Activated naive CD4-positive, alpha-beta T cell treated with anti-CD3 and anti-CD28 coated beads, Interleukin-2, amount 50 U/mL, for 72 hours (primary cell): ENCODE measurements around the gene GRIK3. TPM values are rescaled to one million over a fixed set of nuclear protein-coding genes. Genes with fewer than 3 reads are reported as not detected.
"Not testable (repeated sequence)": the region's sequence is repeated elsewhere in the genome, so short reads cannot be mapped to it uniquely, and the experiment has no call there.

Source experiments
- ATAC-seq, 2 donors: fragments of 150-1000 bp; cut with Tn5 transposase; 2 replicates each; pipeline ENCODE4 v1.10.0; 2021; ENCODE audit warnings: mild to moderate bottlenecking in 2 of 2, moderate library complexity in 2 of 2
- DNase-seq, 2 donors: peaks; one replicate each; pipeline ENCODE4 v3.0.0; 2021 to 2022; ENCODE audit warnings: low spot score in 2 of 2
- H3K27ac Mint-ChIP-seq, 2 donors: one replicate each; pipeline ENCODE4 v1.8.0; 2022; ENCODE audit warnings: mild to moderate bottlenecking in 2 of 2, mixed read lengths in 2 of 2
- H3K36me3 Mint-ChIP-seq, 2 donors: one replicate each; pipeline ENCODE4 v1.8.0; 2022; ENCODE audit warnings: mixed read lengths in 2 of 2
- H3K9me3 Mint-ChIP-seq, 2 donors: one replicate each; pipeline ENCODE4 v1.8.0; 2022; ENCODE audit warnings: mixed read lengths in 2 of 2
- total RNA-seq, 2 donors: library from RNA; stranded (reverse); gene quantifications; one replicate each; pipeline ENCODE4 v1.2.3, GENCODE V29; 2022

Gene GRIK3
- total RNA-seq, 2 donors from 2014 or later, result not detected

DNA sequence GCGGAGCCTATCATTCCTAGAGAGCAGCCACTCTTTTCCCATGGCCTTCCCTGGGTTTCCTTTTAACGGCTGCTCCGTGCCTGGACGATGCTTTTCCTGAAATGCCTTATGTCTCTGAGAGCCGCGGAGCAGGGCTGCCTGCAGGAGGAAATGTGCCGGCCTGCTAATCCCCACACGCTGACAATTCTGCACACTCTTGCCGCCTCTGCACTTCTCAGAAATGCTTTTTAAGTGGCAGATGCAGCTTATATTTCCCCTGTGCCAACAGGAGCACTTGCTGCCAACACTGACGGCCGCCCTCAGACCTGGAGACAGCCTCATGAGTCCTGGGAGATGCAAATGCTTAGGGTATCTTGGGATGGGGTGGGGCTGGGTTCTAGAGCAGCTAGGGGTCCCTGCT lies 253.2 kb downstream of the GRIK3 start:
- Mint-ChIP-seq H3K36me3 (no peaks in the 10 kb centered on the region), H3K9me3 (no peaks in the 10 kb centered on the region), H3K27ac (no peak overlapping the region)
- ATAC-seq (no peak), DNase-seq (no peak)

DNA sequence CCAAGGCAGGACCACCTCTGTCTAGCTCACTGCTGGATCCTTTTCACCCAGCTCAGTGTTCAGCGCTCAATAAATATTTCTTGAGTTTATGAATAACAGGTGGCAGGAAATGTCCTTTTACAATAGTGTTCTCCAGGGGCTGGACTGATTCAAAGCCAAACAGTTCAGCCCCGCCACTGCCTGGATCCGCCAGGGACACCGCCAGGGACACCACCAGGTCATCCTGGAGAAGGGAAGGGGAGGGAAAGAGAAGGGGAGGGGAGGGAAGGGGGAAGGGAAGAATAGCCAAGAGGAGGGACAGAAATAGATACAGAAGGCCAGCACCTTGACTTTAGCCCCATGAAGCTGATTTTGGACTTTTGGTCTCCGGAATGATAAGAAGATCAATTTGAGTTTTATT lies 255.6 kb downstream of the GRIK3 start:
- H3K36me3 Mint-ChIP-seq, result no peaks in the 10 kb centered on the region
- H3K9me3 Mint-ChIP-seq, result no peaks in the 10 kb centered on the region
- DNase-seq, result no peak
- ATAC-seq, result no peak
- no peak overlapping the region for H3K27ac Mint-ChIP-seq

DNA sequence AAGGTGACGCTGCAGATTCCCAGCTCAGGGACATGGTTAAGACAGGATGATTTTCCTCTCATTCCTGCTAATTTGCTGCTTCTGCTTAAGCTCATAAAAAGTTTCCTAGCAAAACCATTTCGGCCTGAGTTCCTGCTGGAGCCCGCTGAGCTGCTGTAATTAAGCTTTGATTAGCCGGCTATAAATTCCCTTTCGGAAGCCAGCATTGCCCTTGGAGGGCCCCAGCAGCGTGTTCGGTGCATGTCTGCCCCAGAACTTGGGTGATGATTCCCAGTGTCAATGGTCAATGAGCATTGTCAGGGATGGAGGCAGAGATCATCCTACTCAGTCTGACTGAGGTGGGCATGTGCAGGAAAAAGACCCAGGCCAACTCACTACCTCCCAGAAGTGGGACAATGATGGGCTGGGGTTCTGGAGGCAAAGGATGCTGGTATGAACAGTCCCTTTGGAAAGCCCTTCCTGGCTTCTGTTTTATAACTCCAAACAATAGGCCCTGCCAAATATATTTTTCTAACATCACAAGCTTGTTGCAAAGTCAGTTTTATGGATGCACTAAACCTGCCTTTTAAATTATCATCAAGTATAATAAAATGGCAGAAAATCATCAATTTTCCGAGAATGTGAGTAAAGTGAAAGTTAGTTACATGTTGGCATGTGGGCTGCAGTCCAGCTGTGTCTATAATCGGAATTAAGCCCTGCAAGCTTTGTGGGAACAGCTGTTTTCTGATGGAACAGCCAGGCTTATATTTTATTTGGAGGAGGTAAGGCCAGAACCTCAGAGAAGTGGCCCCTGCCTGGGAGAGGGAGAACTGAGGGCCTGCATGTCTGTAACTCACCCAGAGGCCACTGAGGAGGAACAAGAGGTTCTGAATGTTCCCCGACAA lies 257.1 kb downstream of the GRIK3 start:
- no peak for DNase-seq
- Mint-ChIP-seq H3K27ac (no peak overlapping the region), H3K36me3 (no peaks in the 10 kb centered on the region), H3K9me3 (no peaks in the 10 kb centered on the region)
- no peak for ATAC-seq

DNA sequence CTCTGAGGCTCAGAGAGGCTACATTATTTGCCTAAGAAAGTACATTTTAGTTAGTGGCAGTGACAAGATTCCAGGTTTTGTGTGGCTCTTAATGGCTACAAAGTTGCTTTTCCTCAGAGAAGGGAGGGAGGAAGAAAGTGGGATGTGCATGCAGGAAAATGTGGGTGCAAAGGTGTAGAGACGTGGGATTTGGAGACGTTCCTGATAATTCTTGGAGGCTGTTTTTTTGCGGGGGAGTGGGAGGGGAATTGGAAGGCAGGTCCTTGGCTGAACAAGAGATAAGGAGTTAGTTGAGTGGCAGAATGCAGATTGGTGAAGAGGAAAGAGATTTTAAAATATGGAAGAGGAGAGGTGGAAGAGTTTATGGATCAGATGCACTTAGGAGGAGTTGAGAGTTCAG lies 258.1 kb downstream of the GRIK3 start:
- DNase-seq (no peak), ATAC-seq (no peak)
- Mint-ChIP-seq H3K9me3 (no peaks in the 10 kb centered on the region), H3K36me3 (no peaks in the 10 kb centered on the region), H3K27ac (no peak overlapping the region)

DNA sequence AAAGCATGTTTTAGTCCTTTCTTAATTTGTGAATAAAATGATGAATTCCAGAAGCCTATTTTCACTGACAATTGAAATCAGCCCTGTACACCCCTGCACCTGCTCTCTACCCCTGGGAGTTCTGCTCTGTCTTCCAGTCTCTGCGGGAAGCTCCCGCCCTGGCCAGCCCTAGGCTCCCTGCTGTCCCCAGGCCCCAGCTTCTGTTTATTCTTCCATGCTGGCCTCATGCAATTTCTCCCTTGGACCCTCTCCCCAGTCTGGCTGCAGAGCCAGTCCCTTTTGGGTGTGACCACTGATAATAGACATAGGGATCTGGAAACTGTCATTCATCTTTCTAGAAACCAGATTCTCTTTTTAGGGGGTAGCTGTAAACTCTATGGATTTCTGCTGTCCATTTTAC lies 258.6 kb downstream of the GRIK3 start:
- ATAC-seq, result no peak

DNA sequence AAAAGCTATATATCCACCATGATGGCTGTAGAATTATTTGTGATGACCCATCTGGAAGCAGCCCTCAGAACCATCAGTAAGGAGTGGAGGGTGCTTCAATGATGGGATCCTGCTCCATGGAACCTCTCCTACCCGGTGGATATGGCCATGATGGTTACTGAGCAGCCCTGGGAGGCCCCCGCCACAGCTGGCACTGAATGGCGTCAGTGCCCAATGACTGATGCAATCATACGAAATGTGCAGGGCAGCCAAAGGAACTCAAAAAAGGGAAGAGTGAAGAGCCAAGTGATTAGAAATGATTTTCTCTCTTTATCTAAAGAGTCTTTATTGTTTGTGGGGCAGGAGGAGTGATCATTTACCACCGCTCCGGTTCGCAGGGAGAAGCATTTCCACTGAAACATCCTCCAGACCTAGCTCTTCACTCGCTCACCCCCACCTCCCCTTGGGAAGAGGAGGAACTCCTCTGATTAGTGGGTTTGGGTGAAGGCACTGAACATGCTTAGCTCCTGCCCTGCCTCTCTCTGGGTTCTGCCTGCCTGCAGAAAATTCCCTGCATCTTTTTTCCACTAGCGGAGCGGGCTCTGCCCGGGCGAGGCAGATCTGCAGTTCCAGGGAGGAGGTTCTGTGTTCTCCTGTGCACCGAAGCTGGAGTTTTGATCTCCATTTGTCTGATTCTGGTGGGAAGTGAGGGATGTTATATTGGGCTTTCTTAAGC lies 260.3 kb downstream of the GRIK3 start:
- H3K36me3 Mint-ChIP-seq, result no peaks in the 10 kb centered on the region
- ATAC-seq, result no peak
- DNase-seq, result no peak
- no peak overlapping the region for H3K27ac Mint-ChIP-seq
- no peaks in the 10 kb centered on the region for H3K9me3 Mint-ChIP-seq

More for the DNA sequence above, 258.6 kb downstream of the GRIK3 start:
- DNase-seq, result no peak
- Mint-ChIP-seq H3K36me3 (no peaks in the 10 kb centered on the region), H3K9me3 (no peaks in the 10 kb centered on the region), H3K27ac (no peak overlapping the region)

DNA sequence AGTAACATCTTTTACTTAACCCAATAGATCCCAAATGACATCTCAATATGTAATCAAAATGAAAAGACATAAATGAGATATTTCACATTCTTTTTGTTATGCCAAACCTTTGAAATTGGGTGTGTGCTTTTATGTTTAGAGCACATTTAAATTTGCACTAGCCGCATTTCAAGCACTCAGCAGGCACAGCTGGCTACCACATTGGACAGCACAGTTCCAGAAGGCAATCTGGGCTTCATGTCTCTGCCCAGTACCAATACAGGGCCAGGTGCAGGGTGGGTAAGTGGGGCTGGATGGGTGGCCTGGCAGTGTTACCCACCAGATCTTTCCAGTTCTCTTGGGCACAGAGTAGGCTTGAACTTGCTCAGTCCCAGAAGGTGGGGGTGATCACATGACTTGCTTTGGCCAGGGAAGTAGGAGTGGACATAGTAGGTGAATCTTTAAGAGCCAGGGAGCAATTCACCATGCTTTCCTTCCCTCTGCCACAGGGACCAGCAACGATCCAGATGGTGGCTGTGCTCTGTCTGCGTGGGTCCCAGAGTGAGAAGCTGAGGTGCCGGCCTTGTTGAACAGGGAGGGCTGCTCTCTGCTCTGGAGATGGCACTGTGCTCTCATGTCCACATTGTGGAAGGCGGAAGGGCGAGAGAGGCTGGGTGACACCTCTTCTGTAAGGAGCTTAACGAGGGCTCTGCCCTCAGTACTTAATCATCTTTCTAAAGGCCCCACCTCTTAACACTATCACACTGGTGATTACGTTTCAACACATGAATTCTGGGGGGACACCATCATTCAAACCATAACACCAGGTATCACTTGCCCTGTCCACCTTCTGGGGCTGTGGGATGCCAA lies 261.4 kb downstream of the GRIK3 start:
- no peaks in the 10 kb centered on the region for H3K36me3 Mint-ChIP-seq
- no peak for ATAC-seq
- DNase-seq, result no peak

DNA sequence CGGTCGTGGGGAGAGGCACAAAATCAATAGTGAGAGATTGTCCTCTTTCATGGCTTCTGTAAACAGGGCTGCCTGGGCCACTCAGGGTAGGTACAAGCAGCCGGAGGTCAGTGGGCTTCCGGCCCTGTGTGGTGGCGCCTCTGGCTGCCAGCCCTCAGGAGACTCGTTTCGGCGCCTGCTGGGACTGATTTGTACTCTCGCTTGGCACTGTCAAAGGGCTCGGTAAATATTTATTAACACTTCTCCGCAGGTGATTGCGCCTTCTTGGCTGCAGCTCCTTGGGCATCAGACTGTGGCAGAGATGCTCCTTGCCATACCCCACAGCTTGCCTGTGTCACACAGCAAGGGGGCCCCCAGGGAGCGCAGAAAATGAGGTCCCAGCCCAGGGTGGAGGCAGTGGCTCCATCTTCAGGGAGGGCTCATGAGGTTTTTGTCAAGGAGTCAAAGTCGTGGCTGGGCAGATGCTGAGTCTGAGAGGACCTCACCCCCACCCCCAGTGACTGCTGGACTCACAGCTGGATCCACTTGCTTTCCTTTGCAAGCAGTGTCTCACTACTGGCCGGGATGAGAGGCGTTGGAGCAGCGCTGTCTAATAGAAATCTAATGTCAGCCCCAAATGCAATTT lies 262.5 kb downstream of the GRIK3 start:
- no peaks in the 10 kb centered on the region for H3K36me3 Mint-ChIP-seq
- DNase-seq, result no peak
- ATAC-seq, result no peak
- no peaks in the 10 kb centered on the region for H3K9me3 Mint-ChIP-seq
- H3K27ac Mint-ChIP-seq, result no peak overlapping the region

More for the DNA sequence above, 261.4 kb downstream of the GRIK3 start:
- Mint-ChIP-seq H3K27ac (no peak overlapping the region), H3K9me3 (no peaks in the 10 kb centered on the region)

DNA sequence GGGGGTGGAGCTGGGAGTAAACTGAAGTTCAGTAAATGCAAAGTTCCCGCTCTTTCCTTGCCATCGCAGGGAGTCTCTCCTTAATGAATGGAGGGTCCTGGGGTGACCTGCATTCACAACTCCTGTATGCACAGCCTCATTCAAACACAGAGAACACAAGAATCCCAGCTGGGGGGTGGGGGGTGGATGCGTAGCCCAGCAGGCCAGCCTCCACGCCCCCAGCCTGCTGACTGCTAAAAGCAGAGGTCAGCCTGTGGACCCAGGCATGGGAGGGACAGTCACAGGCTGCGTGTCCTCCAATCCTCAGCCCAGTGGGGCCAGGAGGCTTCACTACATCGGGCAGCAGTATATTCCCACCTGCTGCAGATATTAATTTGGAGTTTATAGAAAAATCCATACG lies 263.1 kb downstream of the GRIK3 start:
- H3K27ac Mint-ChIP-seq, result no peak overlapping the region
- DNase-seq (no peak), ATAC-seq (no peak)
- H3K36me3 Mint-ChIP-seq, result no peaks in the 10 kb centered on the region
- H3K9me3 Mint-ChIP-seq, result no peaks in the 10 kb centered on the region

DNA sequence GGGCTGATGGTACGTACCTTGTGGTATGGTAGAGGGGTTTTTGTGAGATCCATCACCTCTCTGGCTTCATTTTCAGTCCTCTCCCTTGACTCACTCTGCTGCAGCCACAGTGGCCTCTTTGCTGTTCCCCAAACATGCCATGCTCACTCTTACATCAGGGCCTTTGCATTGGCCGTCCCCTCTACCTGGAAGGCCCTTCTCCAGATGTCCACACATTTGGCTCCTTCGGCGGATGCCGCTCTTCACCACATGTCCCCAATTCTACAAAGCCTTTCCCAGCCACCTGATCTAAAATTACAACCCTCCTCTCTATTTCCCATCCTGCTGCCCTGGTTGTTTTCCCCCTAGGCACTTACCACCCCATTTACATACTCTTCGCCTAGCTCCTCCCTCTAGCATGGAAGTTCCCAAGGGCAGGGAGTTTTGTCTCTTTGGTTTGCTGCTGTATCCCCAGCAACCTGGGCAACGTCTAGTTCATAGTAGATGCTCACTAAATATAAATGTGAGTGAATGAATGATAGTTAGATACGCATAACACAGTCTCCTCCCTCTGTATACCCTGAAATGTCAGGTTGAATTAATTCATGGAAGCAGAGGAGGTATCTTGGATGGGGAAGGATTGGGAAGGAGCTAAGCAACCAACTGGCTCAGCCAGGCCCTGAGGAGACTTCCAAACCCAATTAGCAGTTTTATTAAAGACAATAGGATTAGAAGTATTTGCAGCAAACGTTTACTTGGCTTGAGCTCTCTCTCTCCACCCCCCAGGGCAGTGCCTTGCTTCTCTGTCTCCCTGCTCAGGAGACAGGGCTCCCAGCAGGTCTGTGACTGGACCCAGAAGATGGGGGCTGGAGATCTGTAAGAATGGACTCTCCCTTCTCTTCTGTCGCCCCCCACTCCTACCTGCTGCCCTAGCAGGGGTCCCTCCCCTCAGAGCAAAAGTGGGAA lies 264.2 kb downstream of the GRIK3 start:
- ATAC-seq (no peak), DNase-seq (no peak)
- H3K9me3 Mint-ChIP-seq, result no peaks in the 10 kb centered on the region
- H3K36me3 Mint-ChIP-seq, result no peaks in the 10 kb centered on the region
- peak overlapping the region in 1 of 2 donors; percentile 45 for H3K27ac Mint-ChIP-seq

DNA sequence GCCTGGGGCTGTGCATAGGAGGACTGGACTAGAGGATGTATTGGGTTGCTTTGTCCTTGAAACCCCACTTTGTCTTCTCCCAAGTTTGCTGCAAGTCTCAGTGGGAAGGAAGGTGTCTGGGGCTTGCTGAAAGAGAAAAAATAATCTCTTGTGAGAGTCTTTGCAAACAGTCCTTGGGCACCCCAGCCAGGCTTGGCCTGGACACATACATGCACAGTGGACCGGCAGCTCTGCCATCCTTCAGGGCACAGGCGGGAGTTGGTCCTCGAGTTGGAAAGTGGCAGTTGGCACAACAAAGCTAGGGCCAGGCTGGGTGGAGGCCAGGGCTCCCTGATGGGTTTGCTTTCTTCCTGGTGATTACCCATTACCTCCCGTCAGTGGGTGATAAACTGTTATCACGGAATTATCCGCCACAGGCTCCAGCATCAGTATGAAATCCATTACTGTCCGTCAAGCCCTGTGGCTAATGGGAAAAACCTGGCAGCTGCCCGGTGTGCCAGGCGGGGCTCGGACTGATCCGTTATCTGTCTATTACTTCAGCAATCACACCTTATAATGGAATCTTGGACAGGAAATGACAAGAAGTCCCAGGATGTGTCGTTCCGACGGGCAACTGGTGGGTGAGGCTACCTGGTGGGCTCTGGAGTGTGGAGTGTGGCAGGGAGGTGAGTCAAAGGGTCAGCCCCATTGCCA lies 265.7 kb downstream of the GRIK3 start:
- ATAC-seq (no peak), DNase-seq (no peak)
- Mint-ChIP-seq H3K9me3 (no peaks in the 10 kb centered on the region), H3K36me3 (no peaks in the 10 kb centered on the region), H3K27ac (no peak overlapping the region)

DNA sequence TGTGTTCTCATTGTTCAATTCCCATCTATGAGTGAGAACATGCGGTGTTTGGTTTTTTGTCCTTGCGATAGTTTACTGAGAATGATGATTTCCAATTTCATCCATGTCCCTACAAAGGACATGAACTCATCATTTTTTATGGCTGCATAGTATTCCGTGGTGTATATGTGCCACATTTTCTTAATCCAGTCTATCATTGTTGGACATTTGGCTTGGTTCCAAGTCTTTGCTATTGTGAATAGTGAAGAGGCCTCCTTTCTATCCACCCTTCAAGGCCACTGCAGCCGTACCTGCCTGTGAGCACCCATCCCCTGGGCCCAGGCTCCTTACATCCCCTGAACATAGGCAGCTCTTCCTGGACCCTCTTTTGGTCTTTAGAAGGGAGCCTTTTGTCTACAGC lies 266.9 kb downstream of the GRIK3 start:
- H3K36me3 Mint-ChIP-seq, H3K9me3 Mint-ChIP-seq, H3K27ac Mint-ChIP-seq, DNase-seq, ATAC-seq: not testable (repeated sequence)

DNA sequence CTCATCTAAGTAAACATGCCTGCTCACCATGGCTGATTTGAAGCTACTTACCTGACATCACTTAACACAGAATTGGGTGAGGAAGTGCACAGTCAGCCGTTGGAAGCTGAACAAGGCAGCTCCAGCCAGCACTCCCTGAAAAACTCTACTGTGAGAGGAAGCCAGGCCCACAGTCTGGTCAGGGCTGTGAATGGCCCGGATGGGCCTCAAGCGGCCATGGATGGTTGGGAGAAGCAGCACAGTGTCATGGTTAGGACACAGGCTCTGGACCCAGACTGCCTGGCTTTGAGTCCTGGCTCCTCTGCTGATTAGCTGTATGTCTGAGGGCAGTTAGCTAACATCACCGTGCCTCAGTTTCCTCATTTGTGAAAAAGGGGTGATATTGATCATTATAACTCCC lies 267.8 kb downstream of the GRIK3 start:
- no peaks in the 10 kb centered on the region for H3K9me3 Mint-ChIP-seq
- H3K36me3 Mint-ChIP-seq, result no peaks in the 10 kb centered on the region
- DNase-seq (no peak), ATAC-seq (no peak)
- H3K27ac Mint-ChIP-seq, result peak overlapping the region in 1 of 2 donors; percentile 36

DNA sequence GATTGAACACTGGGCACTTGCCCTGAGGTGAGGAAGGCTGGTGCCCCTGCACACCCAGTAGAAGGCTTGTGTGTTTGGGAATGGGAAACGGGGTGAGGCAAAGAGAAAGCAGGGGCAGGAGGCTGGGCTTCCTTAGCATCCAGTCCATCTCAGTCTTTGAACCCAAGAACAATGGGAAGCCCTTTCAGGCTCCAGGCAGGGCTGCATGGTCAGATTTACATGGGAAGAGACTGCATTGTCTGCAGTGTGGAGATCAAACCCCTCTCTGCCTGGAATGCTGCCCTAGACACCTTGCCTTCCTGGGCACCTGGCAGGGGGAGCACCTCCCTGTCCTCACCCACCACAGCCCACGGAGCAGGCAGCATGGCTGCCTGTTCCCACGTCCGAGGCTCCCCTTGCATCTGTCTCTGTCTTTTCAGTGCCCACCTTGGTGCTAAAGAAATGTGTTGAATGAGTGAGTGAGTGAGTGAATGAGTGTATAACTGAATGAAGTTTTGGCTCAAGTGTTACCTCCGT lies 268.5 kb downstream of the GRIK3 start:
- ATAC-seq (no peak), DNase-seq (peak in 1 of 2 donors; percentile 6)
- H3K9me3 Mint-ChIP-seq, result no peaks in the 10 kb centered on the region
- H3K27ac Mint-ChIP-seq, result no peak overlapping the region
- H3K36me3 Mint-ChIP-seq, result no peaks in the 10 kb centered on the region

DNA sequence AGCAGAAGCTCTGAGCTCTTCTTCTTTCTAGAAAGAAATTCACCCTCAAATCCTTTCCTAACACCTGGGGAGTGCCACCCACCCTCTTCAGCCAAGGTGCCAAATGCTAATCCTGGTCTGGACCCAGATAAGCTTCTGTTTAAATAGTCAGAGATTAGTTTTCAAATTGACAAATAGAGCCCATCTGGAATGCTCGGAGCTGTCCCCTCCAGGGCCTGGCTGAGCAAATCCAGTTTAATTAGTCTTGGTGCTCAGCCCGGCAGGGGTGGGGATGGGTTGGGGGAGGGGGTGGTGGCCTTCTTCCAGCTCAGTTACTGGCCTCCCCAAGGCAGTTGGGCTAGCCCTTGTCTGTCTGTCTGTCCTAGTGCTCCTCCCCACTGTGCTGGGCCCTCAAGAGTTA lies 269.5 kb downstream of the GRIK3 start:
- no peak for DNase-seq
- no peak for ATAC-seq
- Mint-ChIP-seq H3K9me3 (no peaks in the 10 kb centered on the region), H3K27ac (no peak overlapping the region), H3K36me3 (no peaks in the 10 kb centered on the region)
